ENCODE data around the gene TMPRSS4. TPM values are rescaled to one million over a fixed set of nuclear protein-coding genes. Genes with fewer than 3 reads are reported as not detected.

The TMPRSS4 gene
- total and polyA plus RNA-seq, 2 of the 13 experiments (the other 11 are each of a cell fraction or from before 2014, with no cell fraction given): 0.32 TPM; not detected in 1

DNA sequence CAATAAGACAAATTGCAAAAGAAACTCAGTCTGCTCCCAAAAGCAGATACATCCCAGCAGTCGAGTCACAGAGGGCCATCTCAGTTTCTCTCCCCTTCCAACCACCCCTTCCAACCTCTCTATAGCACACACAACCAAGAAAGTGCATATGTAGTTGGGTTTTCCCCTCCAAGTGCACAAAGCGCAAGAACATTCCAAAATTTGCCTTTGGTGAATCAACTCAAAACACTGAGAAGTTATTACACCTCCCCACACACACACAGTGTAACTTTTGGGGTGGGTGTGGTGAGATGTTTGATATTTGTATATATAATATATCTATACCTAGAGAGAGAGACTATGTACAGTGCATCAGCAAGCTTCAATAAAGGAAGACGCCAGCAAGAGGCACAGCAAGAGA is 86.0 kb downstream of the TMPRSS4 start:
- Histone ChIP-seq H4K20me1 (ENCODE audit: insufficient read depth, low read length) (no peaks in the 10 kb centered on the region), H3K9me3 (ENCODE audit: low read length) (no peaks in the 10 kb centered on the region), H3K4me3 (replicated peaks in 1 of 3; ENCODE audit: insufficient read depth in 1 of 3, low read depth in 2 of 3, low read length in 3 of 3) (no peak overlapping the region), H3K27ac (ENCODE audit: extremely low read length, insufficient read depth, low read length) (no peak overlapping the region), H3K79me2 (ENCODE audit: insufficient read depth, low read length) (no peaks in the 10 kb centered on the region), H3K4me2 (ENCODE audit: low read depth, low read length) (no peak overlapping the region), H3K9ac (ENCODE audit: insufficient read depth, low read depth, low read length) (no peak overlapping the region), H3K4me1 (ENCODE audit: insufficient read depth, low read length) (peaks cover 12% of the 10 kb centered on the region), H3K36me3 (replicated peaks in 1 of 2; ENCODE audit: control insufficient read depth in 1 of 2, insufficient read depth in 2 of 2, low read length in 2 of 2) (no peaks in the 10 kb centered on the region), H3K27me3 (ENCODE audit: control insufficient read depth in 1 of 2, insufficient read depth in 2 of 2, low read length in 2 of 2) (peaks cover 9 to 81% of the 10 kb centered on the region in 2 experiments; a peak in 4 of 5 replicates), H2AFZ (ENCODE audit: low read length) (no peak overlapping the region)
- no TSS peak for BruUV-seq (replicated peaks)
- POLR2A ChIA-PET: no interaction called here
- intact Hi-C loops (cut with micrococcal nuclease; ENCODE audit: unreplicated experiment): no loop called here
- CTCF ChIA-PET (ENCODE audit: low intra/inter-chr PET ratio, low total read pairs): interaction anchor here (0.9 kb wide), 1 partner anchor 9 kb away, joined by 3 read pairs; no protein-coding TSS in a partner anchor
- in situ Hi-C loops (cut with HindIII; ENCODE audit: extremely low pct_ligation_motif_present, low pct_unique_long_range_greater_than_20kb): no loop called here
- TF ChIP-seq, protein P1, sequence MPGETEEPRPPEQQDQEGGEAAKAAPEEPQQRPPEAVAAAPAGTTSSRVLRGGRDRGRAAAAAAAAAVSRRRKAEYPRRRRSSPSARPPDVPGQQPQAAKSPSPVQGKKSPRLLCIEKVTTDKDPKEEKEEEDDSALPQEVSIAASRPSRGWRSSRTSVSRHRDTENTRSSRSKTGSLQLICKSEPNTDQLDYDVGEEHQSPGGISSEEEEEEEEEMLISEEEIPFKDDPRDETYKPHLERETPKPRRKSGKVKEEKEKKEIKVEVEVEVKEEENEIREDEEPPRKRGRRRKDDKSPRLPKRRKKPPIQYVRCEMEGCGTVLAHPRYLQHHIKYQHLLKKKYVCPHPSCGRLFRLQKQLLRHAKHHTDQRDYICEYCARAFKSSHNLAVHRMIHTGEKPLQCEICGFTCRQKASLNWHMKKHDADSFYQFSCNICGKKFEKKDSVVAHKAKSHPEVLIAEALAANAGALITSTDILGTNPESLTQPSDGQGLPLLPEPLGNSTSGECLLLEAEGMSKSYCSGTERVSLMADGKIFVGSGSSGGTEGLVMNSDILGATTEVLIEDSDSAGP (CRISPR knock-in tag; IDR thresholded peaks at IDR 0.05; ENCODE audit: borderline replicate concordance): no peak
- TF ChIP-seq, protein P2, sequence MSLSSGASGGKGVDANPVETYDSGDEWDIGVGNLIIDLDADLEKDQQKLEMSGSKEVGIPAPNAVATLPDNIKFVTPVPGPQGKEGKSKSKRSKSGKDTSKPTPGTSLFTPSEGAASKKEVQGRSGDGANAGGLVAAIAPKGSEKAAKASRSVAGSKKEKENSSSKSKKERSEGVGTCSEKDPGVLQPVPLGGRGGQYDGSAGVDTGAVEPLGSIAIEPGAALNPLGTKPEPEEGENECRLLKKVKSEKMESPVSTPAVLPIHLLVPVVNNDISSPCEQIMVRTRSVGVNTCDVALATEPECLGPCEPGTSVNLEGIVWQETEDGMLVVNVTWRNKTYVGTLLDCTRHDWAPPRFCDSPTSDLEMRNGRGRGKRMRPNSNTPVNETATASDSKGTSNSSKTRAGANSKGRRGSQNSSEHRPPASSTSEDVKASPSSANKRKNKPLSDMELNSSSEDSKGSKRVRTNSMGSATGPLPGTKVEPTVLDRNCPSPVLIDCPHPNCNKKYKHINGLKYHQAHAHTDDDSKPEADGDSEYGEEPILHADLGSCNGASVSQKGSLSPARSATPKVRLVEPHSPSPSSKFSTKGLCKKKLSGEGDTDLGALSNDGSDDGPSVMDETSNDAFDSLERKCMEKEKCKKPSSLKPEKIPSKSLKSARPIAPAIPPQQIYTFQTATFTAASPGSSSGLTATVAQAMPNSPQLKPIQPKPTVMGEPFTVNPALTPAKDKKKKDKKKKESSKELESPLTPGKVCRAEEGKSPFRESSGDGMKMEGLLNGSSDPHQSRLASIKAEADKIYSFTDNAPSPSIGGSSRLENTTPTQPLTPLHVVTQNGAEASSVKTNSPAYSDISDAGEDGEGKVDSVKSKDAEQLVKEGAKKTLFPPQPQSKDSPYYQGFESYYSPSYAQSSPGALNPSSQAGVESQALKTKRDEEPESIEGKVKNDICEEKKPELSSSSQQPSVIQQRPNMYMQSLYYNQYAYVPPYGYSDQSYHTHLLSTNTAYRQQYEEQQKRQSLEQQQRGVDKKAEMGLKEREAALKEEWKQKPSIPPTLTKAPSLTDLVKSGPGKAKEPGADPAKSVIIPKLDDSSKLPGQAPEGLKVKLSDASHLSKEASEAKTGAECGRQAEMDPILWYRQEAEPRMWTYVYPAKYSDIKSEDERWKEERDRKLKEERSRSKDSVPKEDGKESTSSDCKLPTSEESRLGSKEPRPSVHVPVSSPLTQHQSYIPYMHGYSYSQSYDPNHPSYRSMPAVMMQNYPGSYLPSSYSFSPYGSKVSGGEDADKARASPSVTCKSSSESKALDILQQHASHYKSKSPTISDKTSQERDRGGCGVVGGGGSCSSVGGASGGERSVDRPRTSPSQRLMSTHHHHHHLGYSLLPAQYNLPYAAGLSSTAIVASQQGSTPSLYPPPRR (CRISPR knock-in tag; IDR thresholded peaks at IDR 0.05; ENCODE audit: borderline replicate concordance): no peak
- TF ChIP-seq EZH2 (conservative IDR thresholded peaks at IDR 0.05; ENCODE audit: low read depth, low read length): no peak
- TF ChIP-seq, protein P3, sequence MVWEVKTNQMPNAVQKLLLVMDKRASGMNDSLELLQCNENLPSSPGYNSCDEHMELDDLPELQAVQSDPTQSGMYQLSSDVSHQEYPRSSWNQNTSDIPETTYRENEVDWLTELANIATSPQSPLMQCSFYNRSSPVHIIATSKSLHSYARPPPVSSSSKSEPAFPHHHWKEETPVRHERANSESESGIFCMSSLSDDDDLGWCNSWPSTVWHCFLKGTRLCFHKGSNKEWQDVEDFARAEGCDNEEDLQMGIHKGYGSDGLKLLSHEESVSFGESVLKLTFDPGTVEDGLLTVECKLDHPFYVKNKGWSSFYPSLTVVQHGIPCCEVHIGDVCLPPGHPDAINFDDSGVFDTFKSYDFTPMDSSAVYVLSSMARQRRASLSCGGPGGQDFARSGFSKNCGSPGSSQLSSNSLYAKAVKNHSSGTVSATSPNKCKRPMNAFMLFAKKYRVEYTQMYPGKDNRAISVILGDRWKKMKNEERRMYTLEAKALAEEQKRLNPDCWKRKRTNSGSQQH (CRISPR knock-in tag; IDR thresholded peaks at IDR 0.05; ENCODE audit: low read depth): no peak
- no peak for TF ChIP-seq ZNF205 (CRISPR knock-in tag; IDR thresholded peaks at IDR 0.05)
- TF ChIP-seq CBX2 (IDR thresholded peaks at IDR 0.05; ENCODE audit: low read depth, low read length): no peak
- no peak for TF ChIP-seq CBX2 (CRISPR knock-in tag; IDR thresholded peaks at IDR 0.05; ENCODE audit: low read depth)
- TF ChIP-seq, protein P4, sequence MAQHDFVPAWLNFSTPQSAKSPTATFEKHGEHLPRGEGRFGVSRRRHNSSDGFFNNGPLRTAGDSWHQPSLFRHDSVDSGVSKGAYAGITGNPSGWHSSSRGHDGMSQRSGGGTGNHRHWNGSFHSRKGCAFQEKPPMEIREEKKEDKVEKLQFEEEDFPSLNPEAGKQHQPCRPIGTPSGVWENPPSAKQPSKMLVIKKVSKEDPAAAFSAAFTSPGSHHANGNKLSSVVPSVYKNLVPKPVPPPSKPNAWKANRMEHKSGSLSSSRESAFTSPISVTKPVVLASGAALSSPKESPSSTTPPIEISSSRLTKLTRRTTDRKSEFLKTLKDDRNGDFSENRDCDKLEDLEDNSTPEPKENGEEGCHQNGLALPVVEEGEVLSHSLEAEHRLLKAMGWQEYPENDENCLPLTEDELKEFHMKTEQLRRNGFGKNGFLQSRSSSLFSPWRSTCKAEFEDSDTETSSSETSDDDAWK (CRISPR knock-in tag; IDR thresholded peaks at IDR 0.05): no peak
- no peak for ATAC-seq
- WGBS (ENCODE audit: low lambda C conversion rate): 2% methylated on average over 3 of the region's 3 CpGs
- FAIRE-seq: no peak
- no peak for DNase-seq (ENCODE audit: low spot score)

Measured in HepG2 (cell line).